ENCODE measurements around the gene LINC00305.

GRCh38 chr18:64180617-64181016 lies 31.7 kb upstream of the LINC00305 start:
- no peak for TF ChIP-seq POLR2A (IDR thresholded peaks at IDR 0.05)
- TF ChIP-seq, protein P1, sequence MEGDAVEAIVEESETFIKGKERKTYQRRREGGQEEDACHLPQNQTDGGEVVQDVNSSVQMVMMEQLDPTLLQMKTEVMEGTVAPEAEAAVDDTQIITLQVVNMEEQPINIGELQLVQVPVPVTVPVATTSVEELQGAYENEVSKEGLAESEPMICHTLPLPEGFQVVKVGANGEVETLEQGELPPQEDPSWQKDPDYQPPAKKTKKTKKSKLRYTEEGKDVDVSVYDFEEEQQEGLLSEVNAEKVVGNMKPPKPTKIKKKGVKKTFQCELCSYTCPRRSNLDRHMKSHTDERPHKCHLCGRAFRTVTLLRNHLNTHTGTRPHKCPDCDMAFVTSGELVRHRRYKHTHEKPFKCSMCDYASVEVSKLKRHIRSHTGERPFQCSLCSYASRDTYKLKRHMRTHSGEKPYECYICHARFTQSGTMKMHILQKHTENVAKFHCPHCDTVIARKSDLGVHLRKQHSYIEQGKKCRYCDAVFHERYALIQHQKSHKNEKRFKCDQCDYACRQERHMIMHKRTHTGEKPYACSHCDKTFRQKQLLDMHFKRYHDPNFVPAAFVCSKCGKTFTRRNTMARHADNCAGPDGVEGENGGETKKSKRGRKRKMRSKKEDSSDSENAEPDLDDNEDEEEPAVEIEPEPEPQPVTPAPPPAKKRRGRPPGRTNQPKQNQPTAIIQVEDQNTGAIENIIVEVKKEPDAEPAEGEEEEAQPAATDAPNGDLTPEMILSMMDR (IDR thresholded peaks at IDR 0.05) = no peak
- TF ChIP-seq POLR2AphosphoS5 (IDR thresholded peaks at IDR 0.05) = no peak

All from breast epithelium (tissue), 3 donors.